Suprapubic skin (tissue), 4 donors: ENCODE measurements around the gene LOX. TPM values are rescaled to one million over a fixed set of nuclear protein-coding genes. Genes with fewer than 3 reads are reported as not detected.

Source experiments
- DNase-seq, 2 donors: peaks; one replicate each; pipeline ENCODE4 v3.0.0-alpha.2; 2019; ENCODE audit warnings: low spot score in 2 of 2
- H3K27ac ChIP-seq: fragments of 200-600 bp; sonication (generic); one replicate; pipeline ENCODE4 v1.5.1; 2019
- H3K27me3 ChIP-seq: fragments of 200-600 bp; sonication (generic); one replicate; pipeline ENCODE4 v1.5.1; 2019
- H3K36me3 ChIP-seq: fragments of 200-600 bp; sonication (generic); one replicate; pipeline ENCODE4 v1.5.1; 2019
- H3K4me1 ChIP-seq: fragments of 200-600 bp; sonication (generic); one replicate; pipeline ENCODE4 v1.5.1; 2019
- H3K4me3 ChIP-seq: fragments of 200-600 bp; sonication (generic); one replicate; pipeline ENCODE4 v1.5.1; 2019; ENCODE audit warnings: mild to moderate bottlenecking
- H3K9me3 ChIP-seq: fragments of 200-600 bp; sonication (generic); one replicate; pipeline ENCODE4 v1.5.1; 2019
- CTCF ChIP-seq, 2 donors: fragments of 200-600 bp in 1 of 2; fragments of 450-650 bp in 1 of 2; sonication (generic) in 1 of 2; IDR thresholded peaks; one replicate each; pipeline ENCODE4 v1.5.1; 2016 to 2019; ENCODE audit warnings: antibody characterized with exemption in 2 of 2, mild to moderate bottlenecking in 1 of 2, moderate library complexity in 1 of 2
- EP300 ChIP-seq: sonication (generic); formaldehyde crosslinking; IDR thresholded peaks from one replicate; pipeline ENCODE4 v1.6.1; 2017; ENCODE audit warnings: antibody characterized with exemption
- POLR2A ChIP-seq, 2 donors: fragments of 450-650 bp; IDR thresholded peaks; one replicate each; pipeline ENCODE4 v1.6.1; 2017; ENCODE audit warnings: antibody characterized with exemption in 2 of 2, mild to moderate bottlenecking in 2 of 2, moderate library complexity in 2 of 2
- POLR2AphosphoS5 ChIP-seq, 3 donors: sonication (generic); formaldehyde crosslinking; IDR thresholded peaks; one replicate each; pipeline ENCODE4 v1.6.1; 2017; ENCODE audit warnings: antibody characterized with exemption in 3 of 3
- WGBS: methylation state at CpG from one replicate; pipeline ENCODE4 v1.1.5; 2018; 5-methylcytosine and 5-hydroxymethylcytosine counted together
- total RNA-seq, 4 donors: library from RNA; depleted of rRNA; stranded (reverse); fragments of >200 nt; gene quantifications; one replicate each; pipeline ENCODE4 v1.1.0, GENCODE V29; 2016

Gene LOX
- total RNA-seq, 4 donors from 2014 or later = 4.9 to 20.2 (median 9.8) TPM

GRCh38 chr5:122063836-122064235 lies 14.2 kb downstream of the LOX start:
- H3K4me3 ChIP-seq = no peak overlapping the region
- H3K36me3 ChIP-seq = no peaks in the 10 kb centered on the region
- H3K9me3 ChIP-seq = no peaks in the 10 kb centered on the region
- H3K27me3 ChIP-seq = no peaks in the 10 kb centered on the region
- DNase-seq = no peak
- H3K4me1 ChIP-seq = no peaks in the 10 kb centered on the region
- TF ChIP-seq POLR2A (IDR thresholded peaks at IDR 0.05) (no peak), CTCF (IDR thresholded peaks at IDR 0.05) (no peak), POLR2AphosphoS5 (IDR thresholded peaks at IDR 0.05) (no peak), EP300 (no peak)
- no peak overlapping the region for H3K27ac ChIP-seq
- WGBS = 64% methylated on average over 1 of the region's 1 CpG

- H3K27me3 ChIP-seq = no peaks in the 10 kb centered on the region
- no peak overlapping the region for H3K27ac ChIP-seq
- H3K4me3 ChIP-seq = no peak overlapping the region
- TF ChIP-seq EP300 (no peak), POLR2AphosphoS5 (IDR thresholded peaks at IDR 0.05) (no peak), CTCF (IDR thresholded peaks at IDR 0.05) (no peak), POLR2A (IDR thresholded peaks at IDR 0.05) (no peak)
- no peaks in the 10 kb centered on the region for H3K9me3 ChIP-seq
- H3K4me1 ChIP-seq = no peaks in the 10 kb centered on the region
- DNase-seq = no peak
- no peaks in the 10 kb centered on the region for H3K36me3 ChIP-seq
- 73% methylated on average over 1 of the region's 1 CpG for WGBS
Observed at GRCh38 chr5:122062205-122062604, 15.9 kb downstream of the LOX start.

- no peak overlapping the region for H3K27ac ChIP-seq
- TF ChIP-seq EP300 (no peak), POLR2A (IDR thresholded peaks at IDR 0.05) (no peak), POLR2AphosphoS5 (IDR thresholded peaks at IDR 0.05) (no peak), CTCF (IDR thresholded peaks at IDR 0.05) (no peak)
- no peaks in the 10 kb centered on the region for H3K36me3 ChIP-seq
Observed at GRCh38 chr5:122056913-122057312, 21.1 kb downstream of the LOX start.

GRCh38 chr5:122054266-122054665 lies 23.8 kb downstream of the LOX start:
- no peaks in the 10 kb centered on the region for H3K27me3 ChIP-seq
- H3K27ac ChIP-seq = no peak overlapping the region
- no peaks in the 10 kb centered on the region for H3K36me3 ChIP-seq
- TF ChIP-seq POLR2A (IDR thresholded peaks at IDR 0.05) (no peak), POLR2AphosphoS5 (IDR thresholded peaks at IDR 0.05) (no peak), EP300 (no peak), CTCF (IDR thresholded peaks at IDR 0.05) (no peak)
- H3K4me3 ChIP-seq = no peak overlapping the region
- no peaks in the 10 kb centered on the region for H3K9me3 ChIP-seq
- DNase-seq = no peak
- no peaks in the 10 kb centered on the region for H3K4me1 ChIP-seq
- WGBS = 79% methylated on average over 4 of the region's 4 CpGs

More at GRCh38 chr5:122056913-122057312, 21.1 kb downstream of the LOX start:
- Histone ChIP-seq H3K4me1 (no peaks in the 10 kb centered on the region), H3K9me3 (no peaks in the 10 kb centered on the region), H3K27me3 (no peaks in the 10 kb centered on the region), H3K4me3 (no peak overlapping the region)
- no peak for DNase-seq

- DNase-seq = peak in 1 of 2 donors; percentile 60
- Histone ChIP-seq H3K4me3 (no peak overlapping the region), H3K9me3 (no peaks in the 10 kb centered on the region), H3K27ac (no peak overlapping the region), H3K36me3 (no peaks in the 10 kb centered on the region), H3K4me1 (no peaks in the 10 kb centered on the region), H3K27me3 (no peaks in the 10 kb centered on the region)
- 79% methylated on average over 2 of the region's 4 CpGs for WGBS
- TF ChIP-seq POLR2AphosphoS5 (IDR thresholded peaks at IDR 0.05) = no peak
Observed at GRCh38 chr5:122053181-122054109, 24.6 kb downstream of the LOX start.
